GM11168 (cell line): Measurements from ENCODE around the gene C17orf50.
"Not testable (repeated sequence)": the region's sequence is repeated elsewhere in the genome, so short reads cannot be mapped to it uniquely, and the experiment has no call there.

ENCODE experiments used
- in situ Hi-C: fragments of 300-500 bp; cut with MboI; formaldehyde crosslinking; loops from one replicate; pipeline ENCODE4 v1.12.0; 2022; ENCODE audit warnings: low sequenced_read_pairs; ENCODE audit not compliant: unreplicated experiment

Gene C17orf50

DNA sequence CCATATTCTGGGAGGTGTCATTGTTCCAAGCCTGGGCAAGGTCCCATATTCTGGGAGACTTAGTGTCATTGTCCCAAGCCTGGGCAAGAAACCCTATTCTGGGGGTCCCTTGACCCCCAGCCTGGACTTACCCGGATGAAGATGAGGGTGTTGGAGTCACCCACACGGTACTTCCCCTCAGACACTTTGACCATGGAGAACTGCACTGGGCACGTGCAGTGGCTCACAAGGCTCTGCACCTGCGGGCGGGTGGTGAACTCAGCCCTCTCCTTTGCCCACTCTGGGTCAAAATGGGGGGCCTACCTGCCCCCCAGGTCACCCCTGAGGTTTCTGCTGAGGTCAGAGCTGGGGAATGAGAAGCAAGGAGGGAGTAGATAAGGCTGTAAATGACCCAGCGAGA, 11.7 kb upstream of the C17orf50 start:
- in situ Hi-C loops: loop anchor here (10.0 to 25.0 kb wide), 2 partner anchors 134 to 587 kb away; no protein-coding TSS in a partner anchor

DNA sequence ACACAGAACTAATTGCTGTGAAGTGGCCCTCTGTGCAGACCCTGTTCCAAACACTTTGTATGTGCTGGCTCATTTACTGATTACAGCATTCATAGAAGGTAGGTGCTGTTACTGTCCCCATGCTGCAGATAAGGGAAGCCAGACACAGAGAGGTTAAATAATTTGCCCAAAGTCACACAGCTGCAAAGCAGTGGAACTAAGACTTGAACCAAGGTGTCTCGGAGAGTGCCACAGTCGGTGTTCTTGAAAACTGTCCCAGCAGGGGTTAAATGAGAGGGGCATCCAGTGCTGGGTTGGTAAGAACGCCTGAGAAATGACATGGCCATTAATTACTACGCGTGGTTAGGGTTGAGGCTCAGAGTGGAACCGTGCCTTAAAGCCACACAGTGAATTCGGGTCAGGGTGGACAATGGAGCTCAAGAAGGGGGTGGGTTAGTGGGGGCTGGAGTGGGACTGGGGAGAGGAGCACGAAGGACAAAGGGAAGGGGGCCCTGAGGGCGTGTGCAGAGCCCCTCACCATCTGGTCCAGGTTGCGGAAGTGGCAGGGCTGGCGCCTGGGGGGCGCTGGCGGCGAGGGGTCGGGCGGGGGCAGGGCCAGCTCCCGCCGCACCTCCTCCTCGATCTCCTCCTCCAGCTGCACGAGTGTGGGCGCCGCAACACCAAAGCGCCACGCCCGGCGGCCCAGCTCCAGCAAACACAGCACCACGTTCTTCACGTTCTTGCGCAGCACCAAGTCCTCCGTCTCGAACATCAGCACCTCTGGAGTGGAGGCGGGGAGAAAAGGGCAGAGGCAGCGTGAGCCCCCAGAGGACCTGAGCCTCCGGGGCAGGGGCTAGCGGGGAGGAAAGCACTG, 10.9 kb upstream of the C17orf50 start:
- in situ Hi-C loops: loop anchor here (10.0 to 25.0 kb wide), 2 partner anchors 135 to 587 kb away; no protein-coding TSS in a partner anchor

- in situ Hi-C loops: no loop called here
These were observed 9.9 kb upstream of the C17orf50 start for GRCh38 chr17:35750526-35751395.

GRCh38 chr17:35751541-35751940, 9.1 kb upstream of the C17orf50 start:
- in situ Hi-C loops: not testable (repeated sequence)

DNA sequence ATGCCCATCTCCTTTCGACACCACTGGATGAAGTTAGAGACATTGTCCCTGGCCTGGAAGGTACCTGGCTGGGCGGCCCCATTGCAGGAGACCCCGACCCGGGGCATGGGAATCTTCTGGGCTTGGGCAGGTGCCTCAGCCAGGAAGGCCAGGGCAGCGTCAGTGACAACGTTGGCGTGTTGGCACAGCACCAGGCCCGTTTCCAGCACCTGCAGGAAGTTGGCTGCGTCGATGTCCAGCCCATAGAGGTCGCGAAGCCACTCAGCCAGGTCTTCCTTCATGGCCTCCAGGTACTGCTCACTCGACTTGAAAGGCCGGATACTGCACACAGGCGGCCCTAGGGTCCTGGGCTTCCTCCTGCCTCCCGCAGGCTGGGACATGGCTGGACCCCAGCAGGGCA, 8.2 kb upstream of the C17orf50 start:
- in situ Hi-C loops: no loop called here

DNA sequence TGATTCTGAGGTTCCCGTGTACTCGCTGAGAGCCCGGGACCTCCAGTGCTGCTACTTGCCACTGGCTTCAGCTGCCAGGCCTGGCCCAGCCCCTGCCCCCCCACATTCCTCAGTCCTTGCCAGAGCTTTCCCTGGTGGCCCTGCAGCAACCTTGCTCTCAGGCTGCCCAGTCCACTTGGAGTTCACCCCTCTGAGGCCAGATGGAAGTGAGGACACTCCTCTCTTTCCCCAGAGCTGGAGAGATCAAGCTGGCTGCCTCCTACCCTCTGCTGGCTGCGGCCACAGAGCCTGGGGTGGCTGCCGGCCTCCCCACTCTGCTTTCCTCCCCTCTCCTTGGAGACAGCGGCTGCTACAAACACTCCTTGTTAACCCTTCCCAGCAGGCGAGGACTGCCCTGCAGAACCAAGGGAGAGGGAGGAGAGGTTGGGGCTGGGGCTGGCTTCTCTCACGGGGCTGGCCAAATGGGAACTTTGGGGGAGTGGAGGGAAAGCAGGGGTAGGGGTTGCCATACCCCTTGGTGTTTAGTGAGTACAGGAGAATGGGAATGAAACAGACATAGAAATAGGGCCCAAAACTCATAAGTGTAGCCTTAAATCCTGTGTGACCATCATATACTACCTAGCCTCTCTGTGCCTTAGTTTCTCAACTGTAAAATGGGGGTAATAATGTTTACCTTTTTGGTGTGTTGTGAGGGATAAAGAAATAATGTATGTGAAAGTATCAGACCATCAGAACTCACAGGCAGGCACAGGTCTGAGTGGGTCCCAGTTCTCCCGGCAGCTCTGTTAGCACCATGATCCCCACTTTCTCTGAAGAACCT, 7.5 kb upstream of the C17orf50 start, which contains the start of gene GAS2L2:
Gene GAS2L2, minus strand, starts transcription at position 295 of the 820 bp plus-strand sequence. CDS start 389 bp downstream, outside the sequence.
- in situ Hi-C loops: no loop called here

- in situ Hi-C loops: no loop called here
These were observed 3.4 kb upstream of the C17orf50 start for GRCh38 chr17:35757243-35757642.

GRCh38 chr17:35761601-35762000, 914 bp downstream of the C17orf50 start:
- in situ Hi-C loops: no loop called here

DNA sequence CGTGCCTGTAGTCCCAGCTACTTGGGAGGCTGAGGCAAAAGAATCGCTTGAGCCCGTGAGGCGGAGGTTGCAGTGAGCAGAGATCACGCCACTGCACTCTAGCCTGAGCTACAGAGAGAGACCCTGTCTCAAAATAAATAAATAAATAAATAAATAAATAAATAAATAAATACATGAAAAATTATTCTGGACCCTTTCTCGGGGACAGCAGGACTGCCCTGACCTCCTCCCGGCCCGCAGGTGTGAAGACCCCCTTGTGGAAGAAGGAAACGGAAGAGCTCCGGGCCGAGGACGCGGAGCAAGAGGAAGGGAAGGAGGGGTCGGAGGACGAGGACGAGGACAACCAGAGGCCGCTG, 3.1 kb downstream of the C17orf50 start:
- in situ Hi-C loops: no loop called here

DNA sequence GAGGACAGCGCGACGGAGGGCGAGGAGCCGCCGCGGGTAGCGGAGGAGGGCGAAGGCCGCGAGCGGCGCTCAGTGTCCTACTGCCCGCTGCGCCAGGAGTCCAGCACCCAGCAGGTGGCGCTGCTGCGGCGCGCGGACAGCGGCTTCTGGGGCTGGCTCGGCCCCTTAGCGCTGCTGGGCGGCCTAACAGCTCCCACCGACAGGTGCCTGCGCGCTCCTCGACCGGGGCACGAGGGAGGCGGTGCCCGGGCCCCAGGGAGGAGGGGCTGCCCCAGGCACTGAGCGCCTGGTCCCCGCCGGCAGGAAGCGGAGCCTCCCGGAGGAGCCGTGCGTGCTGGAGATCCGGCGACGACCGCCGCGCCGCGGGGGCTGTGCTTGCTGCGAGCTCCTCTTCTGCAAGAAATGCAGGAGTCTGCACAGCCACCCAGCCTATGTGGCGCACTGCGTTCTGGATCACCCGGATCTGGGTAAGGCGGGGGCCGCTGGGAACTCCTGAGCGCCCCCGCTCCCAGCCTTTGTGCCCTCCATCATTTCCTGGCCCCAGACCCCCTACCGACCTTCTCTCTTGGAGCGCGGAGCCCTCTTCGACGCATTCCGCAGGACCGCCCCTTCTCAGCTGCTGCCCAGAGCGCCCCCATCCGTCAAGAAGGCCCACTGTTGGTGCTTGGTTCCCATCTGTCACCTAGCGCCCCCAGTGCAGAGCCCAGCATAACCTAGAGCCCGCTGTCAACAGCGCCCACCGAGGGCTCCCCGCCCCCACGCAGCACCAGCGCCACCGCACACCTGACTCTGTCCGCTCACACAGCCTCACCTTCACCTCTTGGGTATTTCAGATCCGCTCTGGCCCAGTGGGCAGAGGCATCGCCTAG, 3.7 kb downstream of the C17orf50 start:
- in situ Hi-C loops: no loop called here

GRCh38 chr17:35765086-35765710, 4.5 kb downstream of the C17orf50 start:
- in situ Hi-C loops: loop anchor here (5.0 kb wide), 1 partner anchor 37 kb away; no protein-coding TSS in a partner anchor

GRCh38 chr17:35765756-35766488, 5.2 kb downstream of the C17orf50 start:
- in situ Hi-C loops: loop anchor here (5.0 kb wide), 1 partner anchor 36 kb away; no protein-coding TSS in a partner anchor

DNA sequence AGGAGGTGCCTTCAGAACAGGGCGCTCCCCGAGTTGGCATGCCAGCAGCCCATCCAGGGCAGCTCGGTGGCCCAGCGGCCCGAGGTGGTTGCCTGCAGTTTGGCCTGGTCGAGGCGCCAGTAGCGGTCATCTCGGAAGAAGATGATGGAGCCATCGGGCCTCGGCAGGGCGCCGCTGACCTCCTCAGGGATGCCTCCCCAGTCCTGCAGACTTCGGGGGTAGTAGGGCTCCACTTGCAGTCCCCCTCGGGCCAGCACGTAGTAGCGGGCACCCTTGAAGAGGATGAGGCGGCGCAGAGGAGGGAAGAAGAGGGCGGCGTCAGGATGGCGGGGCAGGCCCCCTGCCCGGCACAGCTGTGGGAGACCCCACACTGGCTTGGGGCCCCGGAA, 5.8 kb downstream of the C17orf50 start:
- in situ Hi-C loops: loop anchor here (5.0 kb wide), 1 partner anchor 36 kb away; no protein-coding TSS in a partner anchor

DNA sequence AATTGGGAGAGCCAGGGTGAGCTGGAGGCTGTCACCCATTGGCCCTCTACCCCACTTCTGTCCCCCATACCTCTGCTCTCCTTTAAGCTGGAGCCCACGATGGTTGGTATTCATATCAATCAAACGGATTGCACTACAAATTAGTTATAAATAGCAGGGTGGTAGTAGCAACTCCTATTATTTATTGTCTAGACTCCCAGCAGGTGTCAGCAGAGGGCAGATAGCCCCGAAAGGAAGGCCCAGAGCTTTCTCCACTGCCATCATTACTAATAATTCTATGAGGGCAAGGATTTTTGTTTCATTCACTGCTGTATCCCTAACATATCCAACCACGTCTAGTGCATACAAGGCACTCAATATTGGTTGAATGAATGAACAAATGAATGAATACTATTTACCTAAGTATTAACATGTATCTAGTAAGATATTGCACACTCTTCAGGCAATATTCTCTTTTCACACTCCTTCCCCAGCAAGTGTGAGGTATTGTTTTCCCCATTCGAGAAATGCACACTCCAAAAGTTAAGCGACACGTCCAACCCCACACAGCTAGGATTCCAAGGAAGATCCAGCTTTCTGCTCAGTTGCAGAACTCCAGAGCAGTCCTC, 6.3 kb downstream of the C17orf50 start:
- in situ Hi-C loops: loop anchor here (5.0 kb wide), 1 partner anchor 35 kb away; no protein-coding TSS in a partner anchor

GRCh38 chr17:35768797-35769196, 8.1 kb downstream of the C17orf50 start:
- in situ Hi-C loops: loop anchor here (5.0 kb wide), 1 partner anchor 34 kb away; no protein-coding TSS in a partner anchor

DNA sequence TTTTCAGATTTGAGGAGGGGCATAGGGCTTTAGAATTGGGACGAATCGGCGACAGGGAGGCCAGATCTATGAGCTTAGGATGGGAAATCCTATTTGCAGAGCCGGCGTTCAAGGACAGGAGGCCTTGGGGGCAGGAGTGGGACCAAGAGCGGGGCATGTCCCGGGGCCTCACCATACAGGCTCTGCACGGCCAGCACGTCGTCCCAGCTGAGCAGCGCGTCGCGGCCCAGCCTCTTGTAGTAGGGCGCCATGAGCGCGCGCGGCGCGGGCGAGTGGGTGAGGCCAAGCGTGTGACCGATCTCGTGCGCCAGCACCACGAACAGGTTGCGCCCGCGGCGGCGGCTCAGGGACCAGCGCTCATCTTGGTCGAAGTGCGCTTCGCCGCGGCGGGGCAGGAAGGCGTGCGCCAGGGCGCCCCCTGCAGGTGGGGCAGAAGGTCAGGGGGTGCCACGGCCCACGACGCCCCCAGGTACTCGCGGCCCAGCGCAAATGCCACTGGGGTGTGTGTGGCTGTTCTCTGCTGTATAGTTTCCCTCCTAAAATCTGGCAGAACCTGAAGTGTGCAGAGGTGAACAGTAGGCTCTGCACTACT, 9.3 kb downstream of the C17orf50 start:
- in situ Hi-C loops: loop anchor here (5.0 kb wide), 1 partner anchor 32 kb away; no protein-coding TSS in a partner anchor

GRCh38 chr17:35773129-35773528, 12.4 kb downstream of the C17orf50 start:
- in situ Hi-C loops: no loop called here
